Stimulated activated CD4-positive, alpha-beta T cell treated with anti-CD3 and anti-CD28 coated beads, Interleukin-1b, Interleukin-23, amount 100 ng/mL, for 4 hours (primary cell): ENCODE results near the gene CHRM1.
"Not testable (repeated sequence)": the region's sequence is repeated elsewhere in the genome, so short reads cannot be mapped to it uniquely, and the experiment has no call there.

ENCODE experiments used
- DNase-seq, 2 donors: peaks; one replicate each; pipeline ENCODE4 v3.0.0-alpha.2; 2020; ENCODE audit warnings: low read depth in 2 of 2

CHRM1 gene

GRCh38 chr11:62921201-62921572 lies at the start of gene CHRM1:
Gene CHRM1 (minus strand): TSS chr11:62921363. CDS start chr11:62911100, 10,263 bp downstream.
- no peak for DNase-seq

- DNase-seq: no peak
Observed at GRCh38 chr11:62965574-62965973, 44.4 kb upstream of the CHRM1 start.

GRCh38 chr11:62962391-62962790 lies 41.2 kb upstream of the CHRM1 start:
- no peak for DNase-seq

GRCh38 chr11:62961017-62961570 lies 39.9 kb upstream of the CHRM1 start:
- DNase-seq: no peak

GRCh38 chr11:62959422-62959980 lies 38.3 kb upstream of the CHRM1 start:
- no peak for DNase-seq

- no peak for DNase-seq
Observed at GRCh38 chr11:62958547-62959421, 37.6 kb upstream of the CHRM1 start.

GRCh38 chr11:62957147-62957546 lies 36.0 kb upstream of the CHRM1 start:
- no peak for DNase-seq

GRCh38 chr11:62954478-62954877 lies 33.3 kb upstream of the CHRM1 start:
- DNase-seq: no peak

GRCh38 chr11:62953811-62954210 lies 32.6 kb upstream of the CHRM1 start:
- no peak for DNase-seq

GRCh38 chr11:62948765-62949320 lies 27.7 kb upstream of the CHRM1 start:
- DNase-seq: no peak

- not testable (repeated sequence) for DNase-seq
Observed at GRCh38 chr11:62945538-62945937, 24.4 kb upstream of the CHRM1 start.

- DNase-seq: not testable (repeated sequence)
Observed at GRCh38 chr11:62937528-62937927, 16.4 kb upstream of the CHRM1 start.

GRCh38 chr11:62934496-62934785 lies 13.3 kb upstream of the CHRM1 start:
- DNase-seq: no peak

GRCh38 chr11:62933750-62934495 lies 12.8 kb upstream of the CHRM1 start:
- no peak for DNase-seq

- DNase-seq: no peak
Observed at GRCh38 chr11:62933285-62933684, 12.1 kb upstream of the CHRM1 start.

- DNase-seq: no peak
Observed at GRCh38 chr11:62931499-62932278, 10.5 kb upstream of the CHRM1 start.

- DNase-seq: no peak
Observed at GRCh38 chr11:62930666-62931065, 9.5 kb upstream of the CHRM1 start.

- no peak for DNase-seq
Observed at GRCh38 chr11:62930157-62930556, 9.0 kb upstream of the CHRM1 start.

- no peak for DNase-seq
Observed at GRCh38 chr11:62928011-62928410, 6.8 kb upstream of the CHRM1 start.

GRCh38 chr11:62926680-62927455 lies 5.7 kb upstream of the CHRM1 start:
- DNase-seq: no peak
